Muscle layer of duodenum (tissue), 2 donors: ENCODE data around the gene ANTXR2.

Experiments
- H3K27ac ChIP-seq: one replicate; pipeline ENCODE4 v1.7.0; 2013; ENCODE audit warnings: mild to moderate bottlenecking, low read length
- H3K27me3 ChIP-seq: one replicate; pipeline ENCODE4 v1.7.0; 2013; ENCODE audit warnings: low read depth, mild to moderate bottlenecking, control low read depth, low read length
- H3K36me3 ChIP-seq, 2 donors: one replicate each; pipeline ENCODE4 v1.7.0; 2013; ENCODE audit warnings: low read length in 2 of 2, control low read depth in 1 of 2, mild to moderate bottlenecking in 1 of 2; ENCODE audit not compliant: insufficient read depth in 2 of 2, control insufficient read depth in 1 of 2
- H3K4me1 ChIP-seq, 2 donors: one replicate each; pipeline ENCODE4 v1.7.0; 2013; ENCODE audit warnings: low read length in 2 of 2, mild to moderate bottlenecking in 2 of 2, control low read depth in 1 of 2, moderate library complexity in 1 of 2; ENCODE audit not compliant: insufficient read depth in 2 of 2, control insufficient read depth in 1 of 2
- H3K4me3 ChIP-seq, 2 donors: one replicate each; pipeline ENCODE4 v1.7.0; 2013; ENCODE audit warnings: low read length in 2 of 2, low read depth in 1 of 2, mild to moderate bottlenecking in 1 of 2
- H3K9me3 ChIP-seq, 2 donors: one replicate each; pipeline ENCODE4 v1.7.0; 2013; ENCODE audit warnings: low read length in 2 of 2, control low read depth in 1 of 2, mild to moderate bottlenecking in 1 of 2; ENCODE audit not compliant: control insufficient read depth in 1 of 2
- donor health status: healthy.

Gene ANTXR2

GRCh38 chr4:80103629-80104028 lies 30.6 kb upstream of the ANTXR2 start:
- Histone ChIP-seq H3K27ac (no peak overlapping the region), H3K36me3 (no peaks in the 10 kb centered on the region), H3K27me3 (no peaks in the 10 kb centered on the region), H3K4me3 (no peak overlapping the region), H3K9me3 (peaks cover 0 to 2% of the 10 kb centered on the region in 2 donors), H3K4me1 (no peaks in the 10 kb centered on the region)

- H3K9me3 ChIP-seq, result no peaks in the 10 kb centered on the region
- no peaks in the 10 kb centered on the region for H3K27me3 ChIP-seq
- no peaks in the 10 kb centered on the region for H3K36me3 ChIP-seq
- no peak overlapping the region for H3K4me3 ChIP-seq
- peaks cover 0 to 9% of the 10 kb centered on the region in 2 donors for H3K4me1 ChIP-seq
- H3K27ac ChIP-seq, result no peak overlapping the region
Observed at GRCh38 chr4:80101792-80102116, 28.7 kb upstream of the ANTXR2 start.

- Histone ChIP-seq H3K27me3 (no peaks in the 10 kb centered on the region), H3K9me3 (no peaks in the 10 kb centered on the region), H3K4me1 (peaks cover 0 to 14% of the 10 kb centered on the region in 2 donors), H3K36me3 (no peaks in the 10 kb centered on the region), H3K27ac (no peak overlapping the region), H3K4me3 (no peak overlapping the region)
Observed at GRCh38 chr4:80101071-80101791, 28.2 kb upstream of the ANTXR2 start.

GRCh38 chr4:80099671-80100070 lies 26.6 kb upstream of the ANTXR2 start:
- H3K9me3 ChIP-seq, result no peaks in the 10 kb centered on the region
- H3K36me3 ChIP-seq, result no peaks in the 10 kb centered on the region
- no peak overlapping the region for H3K27ac ChIP-seq
- H3K4me3 ChIP-seq, result no peak overlapping the region
- peaks cover 0 to 14% of the 10 kb centered on the region in 2 donors for H3K4me1 ChIP-seq
- no peaks in the 10 kb centered on the region for H3K27me3 ChIP-seq

GRCh38 chr4:80098635-80099034 lies 25.6 kb upstream of the ANTXR2 start:
- H3K4me3 ChIP-seq, result no peak overlapping the region
- no peaks in the 10 kb centered on the region for H3K27me3 ChIP-seq
- H3K4me1 ChIP-seq, result peaks cover 0 to 14% of the 10 kb centered on the region in 2 donors
- H3K9me3 ChIP-seq, result no peaks in the 10 kb centered on the region
- H3K27ac ChIP-seq, result no peak overlapping the region
- no peaks in the 10 kb centered on the region for H3K36me3 ChIP-seq

- Histone ChIP-seq H3K36me3 (no peaks in the 10 kb centered on the region), H3K9me3 (no peaks in the 10 kb centered on the region), H3K4me1 (peaks cover 0 to 14% of the 10 kb centered on the region in 2 donors), H3K27ac (no peak overlapping the region), H3K4me3 (no peak overlapping the region), H3K27me3 (no peaks in the 10 kb centered on the region)
Observed at GRCh38 chr4:80097400-80098177, 24.6 kb upstream of the ANTXR2 start.

GRCh38 chr4:80096175-80096850 lies 23.3 kb upstream of the ANTXR2 start:
- Histone ChIP-seq H3K9me3 (no peaks in the 10 kb centered on the region), H3K4me3 (no peak overlapping the region), H3K27me3 (no peaks in the 10 kb centered on the region), H3K27ac (no peak overlapping the region), H3K36me3 (no peaks in the 10 kb centered on the region), H3K4me1 (peaks cover 0 to 14% of the 10 kb centered on the region in 2 donors)

- Histone ChIP-seq H3K9me3 (no peaks in the 10 kb centered on the region), H3K27me3 (no peaks in the 10 kb centered on the region), H3K36me3 (no peaks in the 10 kb centered on the region), H3K4me1 (peaks cover 0 to 14% of the 10 kb centered on the region in 2 donors), H3K27ac (no peak overlapping the region), H3K4me3 (no peak overlapping the region)
Observed at GRCh38 chr4:80094191-80094590, 21.2 kb upstream of the ANTXR2 start.

- Histone ChIP-seq H3K9me3 (no peaks in the 10 kb centered on the region), H3K27ac (no peak overlapping the region), H3K27me3 (no peaks in the 10 kb centered on the region), H3K36me3 (no peaks in the 10 kb centered on the region), H3K4me3 (no peak overlapping the region), H3K4me1 (peaks cover 0 to 14% of the 10 kb centered on the region in 2 donors)
Observed at GRCh38 chr4:80093563-80093962, 20.5 kb upstream of the ANTXR2 start.

GRCh38 chr4:80092847-80093246 lies 19.8 kb upstream of the ANTXR2 start:
- Histone ChIP-seq H3K27ac (no peak overlapping the region), H3K9me3 (no peaks in the 10 kb centered on the region), H3K27me3 (no peaks in the 10 kb centered on the region), H3K36me3 (no peaks in the 10 kb centered on the region), H3K4me1 (peaks cover 0 to 13% of the 10 kb centered on the region in 2 donors), H3K4me3 (no peak overlapping the region)

GRCh38 chr4:80092088-80092487 lies 19.1 kb upstream of the ANTXR2 start:
- Histone ChIP-seq H3K27me3 (no peaks in the 10 kb centered on the region), H3K4me3 (no peak overlapping the region), H3K4me1 (peaks cover 0 to 5% of the 10 kb centered on the region in 2 donors), H3K36me3 (no peaks in the 10 kb centered on the region), H3K9me3 (no peaks in the 10 kb centered on the region), H3K27ac (no peak overlapping the region)
